ENCODE measurements around the gene ALDH18A1.

Gene ALDH18A1

DNA sequence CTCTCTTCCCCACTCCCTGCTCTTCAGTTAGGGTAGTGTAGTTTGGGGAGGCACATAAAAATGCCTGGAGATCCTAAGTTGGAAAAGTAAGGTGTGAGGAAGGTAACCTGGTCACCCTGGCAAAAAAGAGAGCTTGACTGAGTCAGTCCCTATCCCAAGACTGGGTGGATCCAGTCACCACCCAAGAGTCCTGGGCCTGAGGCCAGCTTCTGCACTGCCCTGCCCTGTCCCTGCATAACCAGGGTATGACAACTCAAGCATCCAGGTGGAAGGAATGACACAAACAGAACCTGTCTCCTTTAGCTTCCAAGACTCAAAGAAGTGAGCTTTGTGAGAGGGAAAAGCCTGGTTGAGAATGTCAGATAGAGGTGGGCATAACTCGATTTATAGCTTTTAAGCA, 68.5 kb downstream of the ALDH18A1 start:
- DNase-seq (ENCODE audit: extremely low read depth in 1 of 2, low read depth in 1 of 2), result no peak

DNA sequence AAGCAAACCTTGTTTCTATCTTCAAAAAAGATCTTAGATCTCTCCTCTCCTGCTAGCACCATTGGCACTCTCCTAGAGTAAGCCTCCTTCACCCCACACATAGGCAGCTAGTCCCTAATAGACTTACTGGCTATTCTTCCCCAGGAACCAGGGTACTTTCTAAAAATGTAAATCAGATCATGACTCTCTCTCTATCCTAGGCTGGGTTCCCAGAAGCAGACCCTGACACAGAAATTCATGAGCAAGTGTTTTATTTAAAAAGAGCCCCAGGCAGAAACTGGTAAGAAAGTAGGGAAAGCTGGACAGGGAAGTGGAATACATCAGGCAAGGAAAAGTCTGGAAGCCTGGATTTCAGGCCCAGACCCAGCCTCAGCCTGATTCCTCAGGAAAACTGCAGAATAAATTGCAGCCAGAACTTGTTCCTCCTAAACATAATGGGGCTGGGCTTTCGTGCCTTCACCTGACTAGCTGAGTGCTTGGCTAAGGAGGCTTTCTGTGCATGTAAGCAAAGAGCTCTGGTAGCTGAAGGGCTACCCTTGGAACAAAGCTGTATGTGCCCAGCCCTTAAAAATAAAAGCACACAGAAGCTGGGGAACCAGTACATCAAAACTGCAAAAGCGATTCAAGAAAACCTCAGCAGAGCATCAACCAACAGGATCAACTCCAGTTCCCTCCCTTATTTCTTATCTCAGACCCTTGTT, 76.5 kb downstream of the ALDH18A1 start:
- DNase-seq (ENCODE audit: extremely low read depth in 1 of 2, low read depth in 1 of 2), result no peak

DNA sequence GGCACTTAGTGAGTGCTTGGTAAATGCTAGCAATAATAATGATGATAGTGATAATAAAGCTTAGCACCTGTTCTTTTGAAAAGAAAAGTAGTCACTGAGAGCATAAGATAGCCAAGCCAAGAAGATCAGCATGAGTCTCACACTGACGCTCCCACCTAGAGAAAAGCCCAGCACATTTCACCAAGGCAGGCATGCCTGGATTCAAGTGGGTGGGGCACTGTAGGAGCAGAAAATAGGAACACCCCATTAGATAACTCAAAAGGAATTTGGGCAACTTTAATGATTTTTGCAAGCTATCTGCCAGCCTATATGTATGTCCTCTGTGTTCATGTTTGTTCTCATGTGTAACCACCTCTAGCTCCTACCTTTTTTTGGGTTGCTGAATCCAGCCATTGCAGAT, 77.2 kb downstream of the ALDH18A1 start:
- no peak for DNase-seq (ENCODE audit: extremely low read depth in 1 of 2, low read depth in 1 of 2)

DNA sequence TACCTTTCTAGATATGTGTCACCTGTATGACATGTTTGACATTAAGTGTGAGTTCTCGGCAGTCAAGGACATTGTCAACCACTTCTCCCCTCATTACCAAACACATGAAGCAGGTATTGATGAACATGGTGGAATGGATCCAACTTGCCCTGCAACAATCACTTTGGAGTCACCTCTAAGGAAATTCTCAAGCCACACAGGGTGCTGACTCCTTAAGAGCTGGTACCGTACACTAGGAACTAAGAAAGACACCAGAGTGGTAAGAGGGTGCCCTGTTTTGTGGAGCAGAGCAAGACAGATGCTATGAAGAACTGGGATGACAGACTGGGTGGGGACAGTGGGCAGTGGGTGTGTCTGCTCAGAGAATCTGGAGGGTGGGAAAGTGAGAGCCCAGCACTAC, 77.9 kb downstream of the ALDH18A1 start:
- DNase-seq (ENCODE audit: extremely low read depth in 1 of 2, low read depth in 1 of 2), result no peak

DNA sequence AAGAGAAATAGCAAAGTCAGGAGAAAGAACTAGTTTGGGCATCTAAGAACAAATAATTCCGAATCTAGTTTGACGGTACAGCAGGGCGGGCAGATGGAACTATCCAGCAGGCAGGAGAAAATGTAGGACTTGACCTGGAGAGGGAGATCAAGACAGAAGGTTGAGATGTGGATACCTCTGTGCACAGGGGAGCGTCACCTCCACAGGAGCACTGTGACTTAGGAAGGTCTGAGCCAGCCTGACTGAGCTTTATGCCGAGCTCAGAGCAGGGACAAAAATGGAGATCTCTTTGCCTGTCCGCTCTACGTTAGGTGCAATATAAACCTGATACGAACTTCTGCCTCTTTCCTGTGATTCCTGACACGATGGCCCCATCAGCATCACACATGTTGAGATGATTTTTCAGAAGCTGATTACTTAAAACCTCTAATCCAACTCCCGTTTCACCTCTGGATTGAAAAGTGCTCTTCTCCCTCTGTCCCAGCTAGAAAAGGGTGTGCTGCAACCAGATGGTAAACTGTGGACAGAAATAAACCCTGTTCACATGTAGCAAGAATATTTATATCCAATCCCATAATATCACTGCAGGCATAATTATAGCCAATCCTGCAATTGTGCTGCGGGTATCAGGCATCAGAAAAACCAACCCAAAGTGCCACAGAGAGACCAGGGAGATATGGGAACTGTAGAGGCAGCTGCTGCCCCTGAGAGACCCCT, 81.7 kb downstream of the ALDH18A1 start:
- DNase-seq (ENCODE audit: extremely low read depth in 1 of 2, low read depth in 1 of 2), result no peak

DNA sequence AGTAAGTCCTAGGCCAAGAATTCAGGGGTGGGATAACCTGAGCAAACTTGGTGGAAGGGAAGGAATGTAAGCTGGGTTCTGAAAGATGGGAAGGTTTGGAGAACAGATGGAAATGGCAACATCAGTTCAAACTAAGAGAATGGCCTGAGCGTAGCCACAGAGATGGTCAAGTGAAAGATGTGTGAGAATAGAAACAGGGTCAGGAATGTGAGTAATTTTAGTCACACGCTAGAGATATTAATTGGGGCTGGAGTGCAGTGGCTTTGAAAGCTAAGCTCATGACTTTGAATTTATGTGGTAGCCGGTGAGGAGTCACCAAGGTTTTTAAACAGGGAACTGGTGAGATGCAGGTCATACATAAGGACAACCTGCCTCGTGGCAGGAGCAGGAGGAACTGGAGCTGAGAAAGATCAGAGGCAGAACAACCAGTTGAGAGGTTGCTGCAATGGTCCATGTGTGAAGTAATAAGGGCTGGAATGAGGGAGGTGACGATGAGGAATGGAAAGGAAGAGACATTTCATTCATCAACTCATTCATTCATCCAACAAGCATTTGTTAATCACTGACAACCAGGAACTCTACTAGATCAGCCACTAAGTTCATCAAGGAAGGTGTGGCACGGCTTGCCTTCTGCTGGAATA, 82.4 kb downstream of the ALDH18A1 start:
- no peak for DNase-seq (ENCODE audit: extremely low read depth in 1 of 2, low read depth in 1 of 2)

DNA sequence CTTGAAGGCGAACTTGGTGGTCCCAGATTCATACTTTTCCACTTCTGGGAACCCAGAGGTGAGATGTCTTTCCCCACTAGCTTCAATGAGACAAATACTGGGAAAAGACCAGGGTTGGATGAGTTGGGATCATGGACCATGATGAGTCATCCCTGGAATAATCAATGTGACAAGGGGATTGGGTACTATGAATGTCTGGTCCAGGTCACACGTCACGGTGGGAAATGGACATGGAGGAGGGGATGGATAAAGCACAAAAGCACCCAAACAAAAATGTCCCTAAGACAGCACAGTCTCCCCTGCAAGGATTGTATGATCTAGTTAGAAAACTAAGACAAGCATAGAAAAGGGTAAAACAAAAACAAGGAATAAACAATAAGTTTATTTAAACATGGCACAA, 83.0 kb downstream of the ALDH18A1 start:
- no peak for DNase-seq (ENCODE audit: extremely low read depth in 1 of 2, low read depth in 1 of 2)

DNA sequence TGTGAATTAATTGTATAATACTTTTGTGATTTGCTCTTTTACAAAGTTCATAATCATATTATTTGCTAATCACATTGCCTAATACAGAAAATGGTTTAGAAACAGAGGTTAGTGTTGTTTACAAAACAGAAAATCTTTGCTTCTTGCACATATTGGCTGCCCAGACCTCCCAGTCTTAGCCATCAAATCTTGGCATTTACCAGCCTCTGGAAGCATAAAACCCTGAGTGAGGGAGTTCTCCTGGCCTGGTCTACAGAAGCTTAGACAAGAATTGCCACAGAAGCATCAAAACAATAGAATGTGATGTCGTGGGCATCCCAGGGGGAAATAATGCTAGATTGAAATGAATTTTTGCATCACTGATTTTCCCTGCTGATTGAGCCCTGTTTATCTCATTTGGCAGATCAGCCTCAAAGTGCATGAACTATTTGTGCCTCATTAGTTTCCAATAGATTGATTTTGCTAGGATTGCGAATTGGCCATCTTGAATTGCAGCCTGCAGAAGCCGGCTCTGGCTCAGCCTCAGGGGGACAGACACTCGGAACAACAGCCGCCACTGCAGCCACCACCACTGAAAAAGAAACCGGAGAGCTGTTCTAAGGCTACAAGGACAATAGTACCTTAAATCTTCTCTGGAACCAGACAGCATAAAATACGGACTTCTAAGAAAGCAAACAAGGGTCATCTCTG, 84.2 kb downstream of the ALDH18A1 start:
- DNase-seq (ENCODE audit: extremely low read depth in 1 of 2, low read depth in 1 of 2), result no peak

DNA sequence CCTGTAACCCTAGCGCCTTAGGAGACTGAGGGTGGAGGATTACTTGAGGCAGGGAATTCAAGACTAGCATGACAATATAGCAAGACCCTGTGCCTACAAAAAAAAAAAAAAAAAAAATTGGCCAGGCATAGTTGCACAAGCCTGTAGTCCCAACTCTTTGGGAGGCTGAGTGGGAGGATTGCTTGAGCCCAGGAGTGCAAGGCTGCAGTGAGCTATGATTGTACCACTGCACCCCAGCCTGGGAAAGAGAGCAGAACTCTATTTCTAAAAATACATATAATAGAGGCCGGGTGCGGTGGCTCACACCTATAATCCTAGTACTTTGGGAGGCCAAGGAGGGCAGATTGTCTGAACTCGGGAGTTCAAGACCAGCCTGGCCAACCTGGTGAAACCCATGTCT, 85.1 kb downstream of the ALDH18A1 start:
- DNase-seq (ENCODE audit: extremely low read depth in 1 of 2, low read depth in 1 of 2), result no peak

DNA sequence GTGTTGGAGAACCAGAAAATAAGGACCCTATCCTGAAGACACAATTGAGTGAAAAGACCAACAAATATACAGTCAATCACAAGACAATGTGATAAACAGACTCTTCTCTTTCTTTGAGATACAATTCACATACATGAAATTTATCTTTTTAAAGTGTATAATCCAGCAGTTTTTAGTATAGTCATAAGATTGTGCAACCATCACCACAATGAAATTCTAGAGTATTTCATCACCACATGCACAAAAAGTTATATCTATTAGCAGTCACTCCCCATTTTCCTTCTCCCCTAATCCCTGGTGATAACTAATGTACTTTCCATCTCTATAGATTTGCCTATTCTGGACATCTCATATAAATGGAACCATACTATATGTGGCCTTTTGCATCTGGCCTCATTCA, 87.1 kb downstream of the ALDH18A1 start:
- DNase-seq (ENCODE audit: extremely low read depth in 1 of 2, low read depth in 1 of 2), result no peak

DNA sequence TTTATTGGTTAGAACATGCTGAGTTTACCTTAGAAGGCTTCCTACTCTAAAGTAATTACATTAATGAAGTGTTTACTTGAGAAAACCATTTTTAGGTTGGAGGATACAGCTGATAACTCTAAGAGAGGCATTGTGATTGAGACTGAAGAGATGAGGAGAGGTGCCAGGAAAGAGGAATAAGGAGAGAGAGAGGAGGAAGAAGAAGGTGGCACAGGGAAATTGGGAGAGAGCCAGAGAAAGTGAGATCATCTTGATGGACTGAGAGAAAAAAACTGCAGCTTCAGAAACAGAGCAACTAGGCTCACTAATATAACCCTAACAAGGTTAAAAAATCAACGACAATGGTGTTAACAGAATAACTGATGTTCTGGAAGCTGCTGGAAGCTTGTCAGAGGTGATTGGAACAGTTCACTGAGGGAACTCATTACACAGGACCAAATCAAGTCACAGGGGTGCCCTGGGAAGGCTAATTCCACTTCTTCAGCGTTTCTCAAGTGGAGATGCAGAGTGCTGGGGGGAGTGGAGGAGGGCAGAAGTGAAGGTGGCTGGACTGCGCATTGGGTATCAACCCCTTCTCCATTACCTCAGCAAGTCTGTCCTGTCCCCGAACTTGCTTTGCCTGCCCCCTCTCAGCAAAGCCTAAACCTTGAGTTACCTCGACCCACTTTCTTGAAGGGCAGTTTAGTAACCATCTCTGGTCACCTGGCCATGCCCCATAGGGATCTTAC, 88.4 kb downstream of the ALDH18A1 start:
- no peak for DNase-seq (ENCODE audit: extremely low read depth in 1 of 2, low read depth in 1 of 2)

DNA sequence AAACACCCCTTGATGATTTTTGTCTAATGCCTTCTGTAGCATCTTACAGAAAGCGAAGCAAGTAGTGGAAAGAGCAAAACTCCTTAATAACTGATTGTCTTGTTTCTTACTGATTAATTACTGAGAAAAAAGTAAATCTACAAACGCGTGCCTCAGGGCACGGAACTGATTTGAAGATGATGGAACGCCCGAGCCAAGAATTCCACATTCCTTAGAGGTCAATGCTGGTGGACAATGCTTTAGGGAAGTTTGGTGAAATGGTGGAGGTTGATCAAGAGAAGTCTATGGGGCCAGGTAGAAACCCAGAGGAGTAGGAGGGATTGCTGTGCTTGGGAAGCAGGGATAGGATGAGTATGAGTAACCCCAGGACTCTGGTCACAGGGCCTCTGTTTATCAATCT, 90.4 kb downstream of the ALDH18A1 start:
- DNase-seq (ENCODE audit: extremely low read depth in 1 of 2, low read depth in 1 of 2), result no peak

DNA sequence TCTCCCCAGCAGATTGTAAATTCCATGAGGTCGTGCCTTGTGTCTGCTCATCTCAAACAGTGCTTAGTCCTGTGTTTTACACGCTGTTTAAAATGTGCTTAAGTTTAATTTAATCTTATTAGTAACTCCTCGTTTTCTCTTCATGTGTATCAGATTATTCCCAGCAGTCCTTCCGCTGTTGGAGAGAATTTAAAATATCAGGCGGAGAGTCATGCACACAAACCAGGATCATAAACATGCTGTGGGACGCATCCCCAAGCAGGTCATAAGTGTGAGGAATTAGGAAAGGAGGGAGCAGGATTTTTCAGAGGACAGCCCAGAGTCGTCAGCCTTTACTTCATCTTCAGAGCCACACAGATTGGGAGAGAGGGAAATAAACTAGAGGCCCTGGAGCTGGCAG, 91.2 kb downstream of the ALDH18A1 start:
- DNase-seq (ENCODE audit: extremely low read depth in 1 of 2, low read depth in 1 of 2), result no peak

DNA sequence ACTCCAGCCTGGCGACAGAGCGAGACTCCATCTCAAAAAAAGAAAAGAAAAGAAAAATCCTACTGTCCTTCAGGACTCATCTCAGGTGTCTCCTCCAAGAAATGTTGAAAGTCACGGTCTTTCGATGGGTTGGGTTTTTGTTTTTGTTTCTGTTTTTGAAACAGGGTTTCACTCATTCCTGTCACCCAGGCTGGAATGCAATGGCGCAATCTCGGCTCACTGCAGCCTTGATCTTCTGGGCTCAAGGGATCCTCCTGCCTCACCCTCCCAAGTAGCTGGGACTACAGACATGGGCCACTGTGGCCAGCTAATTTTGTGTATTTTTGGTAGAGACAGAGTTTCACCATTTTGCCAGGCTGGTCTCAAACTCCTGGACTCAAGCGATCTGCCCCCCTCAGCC, 92.2 kb downstream of the ALDH18A1 start:
- DNase-seq (ENCODE audit: extremely low read depth in 1 of 2, low read depth in 1 of 2), result no peak

DNA sequence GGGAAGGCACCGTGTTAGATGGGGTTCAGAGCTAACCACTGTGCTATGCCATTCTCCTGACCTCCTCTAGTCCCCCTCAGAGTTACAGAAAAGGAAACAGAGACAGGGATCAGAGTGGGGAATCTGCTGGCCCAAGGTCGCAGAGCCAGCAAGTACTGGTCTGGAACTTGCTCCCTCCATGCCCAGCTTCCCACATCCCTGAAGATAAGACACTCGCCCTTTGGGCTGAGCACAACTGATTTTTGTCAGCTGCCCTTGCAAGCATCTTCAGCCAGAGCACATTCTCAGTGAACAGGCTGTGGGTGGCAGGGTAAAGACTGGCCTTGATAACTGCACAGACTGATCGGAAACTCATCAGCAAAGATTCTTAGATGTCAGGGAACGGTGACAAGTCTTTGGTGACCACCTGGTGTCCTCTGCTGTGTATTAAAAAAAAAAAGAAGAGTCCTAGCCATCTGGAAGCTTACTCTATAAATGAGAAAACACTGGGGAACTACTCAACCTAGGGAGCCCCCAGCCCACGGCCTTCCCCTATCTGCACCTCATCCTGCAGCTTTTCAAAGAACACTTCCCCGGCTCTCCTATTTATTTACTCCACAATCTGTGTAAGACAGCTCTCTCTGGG, 94.1 kb downstream of the ALDH18A1 start:
- DNase-seq (ENCODE audit: extremely low read depth in 1 of 2, low read depth in 1 of 2), result no peak

DNA sequence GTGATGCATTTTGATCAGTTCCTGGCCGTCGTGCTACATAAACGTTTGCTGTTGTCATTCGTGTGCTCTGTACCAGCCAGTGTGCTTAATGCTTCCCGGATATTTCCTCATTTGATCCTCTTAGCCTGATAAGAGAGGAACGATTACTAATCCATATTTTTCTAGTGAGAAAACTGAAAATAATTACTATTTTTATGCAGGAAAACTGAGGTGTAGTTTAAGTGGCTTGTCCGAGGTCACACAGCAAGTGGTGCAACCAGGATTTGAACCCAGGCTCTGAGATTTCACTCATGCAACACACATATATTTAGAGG, 94.7 kb downstream of the ALDH18A1 start:
- no peak for DNase-seq (ENCODE audit: extremely low read depth in 1 of 2, low read depth in 1 of 2)

DNA sequence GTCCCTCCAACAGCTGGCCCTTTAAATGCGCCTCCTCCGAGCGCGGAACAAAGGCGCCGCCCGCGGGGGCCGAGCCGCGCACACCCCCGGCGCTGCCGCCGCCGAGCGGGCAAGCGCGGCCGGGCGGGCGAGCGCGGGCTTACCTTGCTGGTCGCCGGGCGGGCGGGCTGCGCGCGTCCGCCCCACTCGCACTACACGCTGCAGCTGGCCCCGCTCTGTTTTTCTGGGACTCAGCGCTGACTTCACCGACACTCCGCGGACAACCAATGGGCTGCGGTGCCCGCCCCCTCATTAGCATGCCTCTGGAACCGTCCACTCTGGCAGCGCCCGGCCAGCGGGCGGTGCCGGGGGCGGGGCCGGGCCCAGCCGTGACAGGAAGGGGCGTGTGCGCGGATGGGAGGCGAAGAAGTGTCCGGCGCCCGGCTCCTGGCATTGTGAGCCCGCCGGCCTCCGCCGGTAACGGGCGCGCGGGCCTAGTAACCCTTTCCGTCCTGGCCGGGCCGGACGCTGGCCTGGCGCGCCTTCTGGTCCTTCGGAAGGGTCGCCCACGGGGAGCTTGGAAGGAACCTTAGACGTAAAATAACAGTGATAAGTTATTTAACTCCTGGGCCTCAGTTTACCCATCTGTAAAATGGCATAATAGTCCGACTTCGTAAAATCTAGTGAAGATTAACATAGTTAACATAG, 95.2 kb downstream of the ALDH18A1 start, which contains the start of gene SORBS1:
Gene SORBS1, minus strand, starts transcription at position 195 of the 687 bp plus-strand sequence. CDS start 120,236 bp downstream, outside the sequence.
- peak; percentile 58 to 71 for DNase-seq (ENCODE audit: extremely low read depth in 1 of 2, low read depth in 1 of 2)

DNA sequence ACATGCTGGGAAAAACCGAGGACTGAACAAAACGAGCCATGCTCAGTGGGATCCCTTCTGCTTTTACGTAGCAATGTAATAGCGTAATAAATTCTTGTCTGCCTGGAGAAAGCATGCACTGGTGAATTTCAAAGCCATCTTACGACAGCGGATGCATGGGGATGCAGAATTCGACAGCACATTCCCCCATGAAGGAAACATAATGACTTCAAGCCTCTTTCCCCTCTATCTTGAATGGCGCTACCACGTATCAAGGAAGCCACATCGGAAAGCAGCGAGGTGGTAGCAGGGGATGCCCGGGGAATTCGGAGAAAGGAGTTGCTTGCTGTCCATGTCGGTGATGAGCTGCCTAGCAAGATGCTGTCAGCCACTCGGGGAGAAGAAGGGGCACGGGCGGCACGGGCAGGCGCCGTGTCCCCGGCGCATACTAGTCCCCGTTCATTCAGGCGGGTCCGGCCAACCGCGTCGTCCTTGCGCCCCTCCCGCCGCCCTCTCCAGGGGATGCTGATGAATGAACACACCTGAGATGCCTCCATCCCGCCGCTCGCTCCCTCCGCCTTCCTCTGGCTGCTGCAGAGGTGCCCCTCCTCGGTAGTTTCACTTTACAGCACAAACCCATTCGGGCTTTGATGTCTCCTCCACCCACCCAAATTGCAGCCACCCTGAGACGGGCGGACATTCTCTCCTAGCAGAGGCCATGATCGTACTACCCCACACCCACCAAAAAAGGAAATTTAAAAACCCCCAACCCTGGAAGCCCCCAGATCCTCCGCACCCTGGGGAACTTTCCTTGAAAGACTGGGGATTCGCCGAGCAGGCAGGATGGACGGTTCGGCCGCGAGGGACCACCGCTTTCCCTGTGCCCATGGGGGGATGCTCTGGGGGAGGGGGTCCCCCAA, 96.0 kb downstream of the ALDH18A1 start:
- DNase-seq (ENCODE audit: extremely low read depth in 1 of 2, low read depth in 1 of 2), result peak in 1 of 2 donors; percentile 20

DNA sequence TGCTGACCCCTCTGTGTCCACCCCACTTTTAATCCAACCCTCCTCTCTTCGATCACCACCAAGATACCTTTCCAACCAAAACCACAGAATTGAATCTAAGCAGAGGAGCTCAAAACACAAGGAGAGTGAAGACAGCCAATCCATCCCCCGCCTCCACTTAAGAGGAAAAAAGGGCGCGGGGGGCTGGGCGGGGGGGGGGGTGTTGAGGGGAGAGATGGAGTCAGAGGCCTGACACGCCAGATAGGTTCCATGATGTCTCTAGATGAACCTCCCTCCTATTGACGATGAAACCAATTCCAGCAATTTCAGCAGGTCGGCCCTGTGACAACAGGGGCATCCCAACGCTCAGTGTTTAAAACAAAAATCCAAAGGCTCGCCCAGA, 96.6 kb downstream of the ALDH18A1 start:
- DNase-seq (ENCODE audit: extremely low read depth in 1 of 2, low read depth in 1 of 2), result no peak

Measured in activated CD8-positive, alpha-beta memory T cell treated with anti-CD3 and anti-CD28 coated beads for 1 hour (primary cell).